Skeletal muscle cell (primary cell): Measurements from ENCODE around the gene AOX1.
"Not testable (repeated sequence)": the region's sequence is repeated elsewhere in the genome, so short reads cannot be mapped to it uniquely, and the experiment has no call there.

Experiments
- DNase-seq: peaks from one replicate; pipeline ENCODE4 v3.0.0-alpha.2; 2010; ENCODE audit warnings: low read depth
- H3K4me3 ChIP-seq: 2 replicates; pipeline ENCODE4 v1.5.1; 2011; ENCODE audit warnings: low read depth, mild to moderate bottlenecking, control low read depth, low read length, moderate library complexity

Gene AOX1

GRCh38 chr2:200599206-200599605, 13.4 kb downstream of the AOX1 start:
- no peak for DNase-seq
- no peak overlapping the region for H3K4me3 ChIP-seq

GRCh38 chr2:200600549-200601225, 14.9 kb downstream of the AOX1 start:
- H3K4me3 ChIP-seq = no peak overlapping the region
- DNase-seq = no peak

GRCh38 chr2:200602584-200602983, 16.8 kb downstream of the AOX1 start:
- H3K4me3 ChIP-seq = no peak overlapping the region
- no peak for DNase-seq

- peak; percentile 57 for DNase-seq
- H3K4me3 ChIP-seq = no peak overlapping the region
Observed at GRCh38 chr2:200603972-200604371, 18.2 kb downstream of the AOX1 start.

GRCh38 chr2:200604571-200605255, 18.9 kb downstream of the AOX1 start:
- no peak overlapping the region for H3K4me3 ChIP-seq
- DNase-seq = peak; percentile 34

GRCh38 chr2:200608341-200609027, 22.7 kb downstream of the AOX1 start:
- H3K4me3 ChIP-seq = no peak overlapping the region
- DNase-seq = no peak

GRCh38 chr2:200609028-200609614, 23.3 kb downstream of the AOX1 start:
- peak; percentile 69 for DNase-seq
- peak overlapping the region; percentile 28 for H3K4me3 ChIP-seq

GRCh38 chr2:200610217-200610616, 24.4 kb downstream of the AOX1 start:
- not testable (repeated sequence) for DNase-seq, H3K4me3 ChIP-seq

GRCh38 chr2:200613692-200614091, 27.9 kb downstream of the AOX1 start:
- no peak overlapping the region for H3K4me3 ChIP-seq
- no peak for DNase-seq

- no peak for DNase-seq
Observed at GRCh38 chr2:200614249-200614648, 28.4 kb downstream of the AOX1 start.

GRCh38 chr2:200615247-200615646, 29.4 kb downstream of the AOX1 start:
- peak; percentile 48 for DNase-seq
- no peak overlapping the region for H3K4me3 ChIP-seq

More at GRCh38 chr2:200614249-200614648, 28.4 kb downstream of the AOX1 start:
- no peak overlapping the region for H3K4me3 ChIP-seq

GRCh38 chr2:200616193-200616592, 30.4 kb downstream of the AOX1 start:
- no peak for DNase-seq
- no peak overlapping the region for H3K4me3 ChIP-seq

GRCh38 chr2:200616656-200617055, 30.8 kb downstream of the AOX1 start:
- H3K4me3 ChIP-seq = no peak overlapping the region
- DNase-seq = peak; percentile 46

- H3K4me3 ChIP-seq = no peak overlapping the region
- no peak for DNase-seq
Observed at GRCh38 chr2:200617156-200618053, 31.6 kb downstream of the AOX1 start.

GRCh38 chr2:200618054-200618419, 32.2 kb downstream of the AOX1 start:
- H3K4me3 ChIP-seq = no peak overlapping the region
- no peak for DNase-seq

GRCh38 chr2:200618590-200619021, 32.8 kb downstream of the AOX1 start:
- no peak overlapping the region for H3K4me3 ChIP-seq
- peak; percentile 43 for DNase-seq

GRCh38 chr2:200619279-200619678, 33.5 kb downstream of the AOX1 start:
- no peak for DNase-seq
- no peak overlapping the region for H3K4me3 ChIP-seq

GRCh38 chr2:200620606-200621390, 35.0 kb downstream of the AOX1 start:
- DNase-seq = no peak
- no peak overlapping the region for H3K4me3 ChIP-seq
